GM18861 (cell line): ENCODE data around the gene LSM12.
"Not testable (repeated sequence)": the region's sequence is repeated elsewhere in the genome, so short reads cannot be mapped to it uniquely, and the experiment has no call there.

Source experiments
- ATAC-seq: cut with Tn5 transposase; IDR thresholded peaks from one replicate; pipeline ENCODE4 v1.9.1; 2021; ENCODE audit not compliant: unreplicated experiment

The LSM12 gene

GRCh38 chr17:44066204-44066930 is at the start of gene LSM12:
Gene LSM12, minus strand, starts transcription at chr17:44066671. Its CDS starts 84 bp downstream, at chr17:44066587.
- ATAC-seq = peak; percentile 56

GRCh38 chr17:44115585-44116415 is 49.3 kb upstream of the LSM12 start:
- ATAC-seq = no peak

GRCh38 chr17:44113868-44114840 is 47.7 kb upstream of the LSM12 start:
- no peak for ATAC-seq

GRCh38 chr17:44113382-44113781 is 46.9 kb upstream of the LSM12 start:
- ATAC-seq = no peak

GRCh38 chr17:44112284-44113280 is 46.1 kb upstream of the LSM12 start:
- no peak for ATAC-seq

GRCh38 chr17:44111777-44112176 is 45.3 kb upstream of the LSM12 start:
- no peak for ATAC-seq

- no peak for ATAC-seq
Measured at GRCh38 chr17:44110823-44111633, 44.6 kb upstream of the LSM12 start.

- ATAC-seq = no peak
Measured at GRCh38 chr17:44110011-44110686, 43.7 kb upstream of the LSM12 start.

- no peak for ATAC-seq
Measured at GRCh38 chr17:44109312-44109630, 42.8 kb upstream of the LSM12 start.

GRCh38 chr17:44108440-44109311 is 42.2 kb upstream of the LSM12 start:
- ATAC-seq = no peak

- no peak for ATAC-seq
Measured at GRCh38 chr17:44106801-44107200, 40.3 kb upstream of the LSM12 start.

- ATAC-seq = no peak
Measured at GRCh38 chr17:44105941-44106340, 39.5 kb upstream of the LSM12 start.

GRCh38 chr17:44105483-44105882 is 39.0 kb upstream of the LSM12 start:
- ATAC-seq = no peak

GRCh38 chr17:44102849-44103622 is 36.6 kb upstream of the LSM12 start:
- no peak for ATAC-seq

GRCh38 chr17:44101858-44102257 is 35.4 kb upstream of the LSM12 start:
- ATAC-seq = not testable (repeated sequence)

GRCh38 chr17:44097110-44097958 is 30.9 kb upstream of the LSM12 start:
- ATAC-seq = no peak
